Brain microvascular endothelial cell (primary cell): ENCODE results near the gene GOSR1.
"Not testable (repeated sequence)": the region's sequence is repeated elsewhere in the genome, so short reads cannot be mapped to it uniquely, and the experiment has no call there.

Experiments used
- DNase-seq: peaks from one replicate; pipeline ENCODE4 v3.0.0-alpha.2; 2020
- H3K27ac ChIP-seq: fragments of 250-450 bp; sonication (Bioruptor Pico); 2 replicates; pipeline ENCODE4 v1.5.1; 2020; ENCODE audit warnings: mild to moderate bottlenecking, moderate library complexity
- H3K27me3 ChIP-seq: fragments of 250-450 bp; sonication (Bioruptor Pico); replicated peaks from 2 replicates; pipeline ENCODE4 v1.5.1; 2020; ENCODE audit warnings: mild to moderate bottlenecking
- H3K36me3 ChIP-seq: fragments of 250-450 bp; sonication (Bioruptor Pico); replicated peaks from 2 replicates; pipeline ENCODE4 v1.5.1; 2020; ENCODE audit warnings: mild to moderate bottlenecking
- H3K4me3 ChIP-seq: 2 replicates; pipeline ENCODE4 v1.5.1; 2011; ENCODE audit warnings: low read depth, mild to moderate bottlenecking, control low read depth, low read length, moderate library complexity
- CTCF ChIP-seq: IDR thresholded peaks from 2 replicates; pipeline ENCODE4 v1.5.1; 2011; ENCODE audit warnings: low read depth, mild to moderate bottlenecking, moderate library complexity, low read length, control low read depth, inconsistent platforms; ENCODE audit errors: missing control alignments
- in situ Hi-C: cut with HindIII; loops from 2 replicates; pipeline ENCODE4 v1.10.0; 2017; ENCODE audit warnings: low sequenced_read_pairs, low pct_ligation_motif_present

GOSR1 gene

GRCh38 chr17:30477083-30477773, at the start of gene GOSR1:
GOSR1 (plus strand) TSS chr17:30477408; CDS start chr17:30477434, 26 bp downstream.
- in situ Hi-C loops, result no loop called here
- Histone ChIP-seq H3K36me3 (peaks cover 22% of the 10 kb centered on the region), H3K27ac (peak within 1 kb of the TSS; percentile 98), H3K4me3 (peak within 1 kb of the TSS; percentile 99), H3K27me3 (no peaks in the 10 kb centered on the region)
- TF ChIP-seq CTCF, result peak; percentile 83
- peak; percentile 94 for DNase-seq

GRCh38 chr17:30427611-30428010, 49.6 kb upstream of the GOSR1 start:
- in situ Hi-C loops, result no loop called here
- Histone ChIP-seq H3K4me3 (no peak overlapping the region), H3K27me3 (no peaks in the 10 kb centered on the region), H3K36me3 (no peaks in the 10 kb centered on the region), H3K27ac (no peak overlapping the region)
- no peak for TF ChIP-seq CTCF
- no peak for DNase-seq

GRCh38 chr17:30429155-30429554, 48.1 kb upstream of the GOSR1 start:
- no peaks in the 10 kb centered on the region for H3K27me3 ChIP-seq
- no peak for DNase-seq
- in situ Hi-C loops, result no loop called here
- no peaks in the 10 kb centered on the region for H3K36me3 ChIP-seq
- H3K27ac ChIP-seq, result no peak overlapping the region
- no peak for TF ChIP-seq CTCF
- H3K4me3 ChIP-seq, result no peak overlapping the region

GRCh38 chr17:30433514-30433913, 43.7 kb upstream of the GOSR1 start:
- no peak for TF ChIP-seq CTCF
- DNase-seq, result peak; percentile 97
- Histone ChIP-seq H3K27me3 (no peaks in the 10 kb centered on the region), H3K27ac (peak overlapping the region; percentile 26), H3K36me3 (no peaks in the 10 kb centered on the region), H3K4me3 (no peak overlapping the region)
- in situ Hi-C loops, result no loop called here

GRCh38 chr17:30436729-30437128, 40.5 kb upstream of the GOSR1 start:
- Histone ChIP-seq H3K4me3 (no peak overlapping the region), H3K36me3 (no peaks in the 10 kb centered on the region), H3K27ac (no peak overlapping the region), H3K27me3 (no peaks in the 10 kb centered on the region)
- TF ChIP-seq CTCF, result no peak
- in situ Hi-C loops, result no loop called here
- no peak for DNase-seq

GRCh38 chr17:30443721-30444120, 33.5 kb upstream of the GOSR1 start:
- H3K4me3 ChIP-seq, result no peak overlapping the region
- H3K36me3 ChIP-seq, result no peaks in the 10 kb centered on the region
- in situ Hi-C loops, result no loop called here
- DNase-seq, result no peak
- H3K27ac ChIP-seq, result no peak overlapping the region
- TF ChIP-seq CTCF, result no peak
- no peaks in the 10 kb centered on the region for H3K27me3 ChIP-seq

- H3K27me3 ChIP-seq, H3K36me3 ChIP-seq, in situ Hi-C loops, DNase-seq, H3K27ac ChIP-seq, H3K4me3 ChIP-seq: not testable (repeated sequence)
Observed at GRCh38 chr17:30446640-30447039, 30.6 kb upstream of the GOSR1 start.
